ENCODE results near the gene PHLDA1.

DNA sequence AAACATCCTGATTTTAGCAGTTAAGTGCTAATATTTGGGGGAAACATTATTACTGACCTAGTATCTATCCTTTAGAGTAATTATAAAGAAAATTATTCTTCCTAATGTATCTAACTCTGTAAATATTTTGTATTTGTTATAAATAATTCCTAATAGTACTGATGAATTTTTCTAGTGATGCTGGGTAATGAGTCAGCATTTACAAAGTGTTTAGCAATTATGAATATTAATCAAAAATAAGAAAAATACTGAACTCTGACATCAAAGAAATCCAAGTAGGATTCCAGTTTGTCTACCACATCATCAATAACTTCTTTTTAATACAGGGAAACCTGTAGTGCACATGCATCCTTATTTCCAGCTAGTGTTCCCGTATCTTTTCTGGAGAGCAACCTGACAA, 43.9 kb upstream of the PHLDA1 start:
- no peak for TF ChIP-seq POLR2A (IDR thresholded peaks at IDR 0.05)
- TF ChIP-seq CTCF (IDR thresholded peaks at IDR 0.05): no peak

All from vagina (tissue), 2 donors.